Measurements from ENCODE around the gene CAV1. TPM values are rescaled to one million over a fixed set of nuclear protein-coding genes. Genes with fewer than 3 reads are reported as not detected.

The CAV1 gene
- 400 to 482 TPM (median 451 TPM) in 5 replicates for total RNA-seq (2022; extraction: Qiagen RNA extraction; ENCODE audit: low read depth)

GRCh38 chr7:116524609-116525297 is at the start of gene CAV1:
CAV1 (plus strand) TSS chr7:116525036; CDS start chr7:116525063, 27 bp downstream.

GRCh38 chr7:116499168-116500077 is 25.4 kb upstream of the CAV1 start, which contains the start of gene CAV2:
CAV2 (plus strand) TSS chr7:116499738; CDS start chr7:116499782, 44 bp downstream.

Other genes with a start within 250 kb of the CAV1 start
- gene CAV2, start 25.3 kb upstream of the CAV1 start, total RNA-seq (2022; extraction: Qiagen RNA extraction; ENCODE audit: low read depth) = 157 to 196 TPM (median 171 TPM) in 5 replicates
- 82.1 to 117 TPM (median 103 TPM) in 5 replicates for gene MET, start 147.2 kb downstream of the CAV1 start, total RNA-seq (2022; extraction: Qiagen RNA extraction; ENCODE audit: low read depth)